Stimulated activated CD4-positive, alpha-beta T cell treated with anti-CD3 and anti-CD28 coated beads, Interleukin-4, amount 100 ng/mL, for 24 hours (primary cell): ENCODE results near the gene KREMEN1.
"Not testable (repeated sequence)": the region's sequence is repeated elsewhere in the genome, so short reads cannot be mapped to it uniquely, and the experiment has no call there.

ENCODE experiments used
- DNase-seq: peaks from one replicate; pipeline ENCODE4 v3.0.0-alpha.2; 2020

The KREMEN1 gene

DNA sequence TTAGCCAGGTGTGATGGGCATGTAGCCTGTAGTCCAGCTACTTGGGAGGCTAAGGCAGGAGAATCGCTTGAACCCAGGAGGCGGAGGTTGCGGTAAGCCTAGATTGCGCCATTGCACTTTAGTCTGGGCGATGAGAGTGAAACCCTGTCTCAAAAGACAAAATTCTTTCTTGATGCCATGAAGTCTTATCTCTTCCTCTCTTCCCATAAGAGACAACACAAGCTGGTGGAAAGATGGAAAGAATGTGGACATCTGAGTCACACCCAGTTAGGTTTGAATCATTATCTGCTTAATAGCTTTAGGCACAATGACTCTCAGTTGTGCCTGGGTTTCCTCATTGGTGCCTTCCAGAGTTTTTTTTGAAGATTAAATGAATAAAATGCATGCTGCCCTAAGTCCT, 35.3 kb downstream of the KREMEN1 start:
- DNase-seq, result no peak

- no peak for DNase-seq
These were observed 37.0 kb downstream of the KREMEN1 start for GRCh38 chr22:29109822-29110221.

GRCh38 chr22:29110946-29111345, 38.1 kb downstream of the KREMEN1 start:
- DNase-seq, result no peak

DNA sequence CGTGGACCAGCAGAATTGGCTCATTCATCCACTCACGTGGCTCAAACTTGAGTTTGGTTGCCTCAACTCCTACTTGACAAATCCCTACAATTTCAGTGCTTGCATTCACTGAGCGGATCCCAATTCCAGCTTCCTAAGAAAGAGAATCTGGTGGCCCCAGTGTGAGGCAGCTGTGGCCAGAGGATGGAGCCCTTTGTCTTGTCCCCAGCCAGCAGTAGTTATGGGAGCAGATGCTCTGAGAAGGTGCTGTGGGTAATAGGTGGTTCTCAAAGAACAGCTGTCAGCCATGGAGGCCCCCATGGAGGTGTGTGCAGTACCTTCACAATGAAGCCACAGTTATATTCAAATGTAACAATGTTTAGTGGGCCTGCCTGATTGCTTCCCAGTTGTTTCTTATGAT, 39.3 kb downstream of the KREMEN1 start:
- no peak for DNase-seq

DNA sequence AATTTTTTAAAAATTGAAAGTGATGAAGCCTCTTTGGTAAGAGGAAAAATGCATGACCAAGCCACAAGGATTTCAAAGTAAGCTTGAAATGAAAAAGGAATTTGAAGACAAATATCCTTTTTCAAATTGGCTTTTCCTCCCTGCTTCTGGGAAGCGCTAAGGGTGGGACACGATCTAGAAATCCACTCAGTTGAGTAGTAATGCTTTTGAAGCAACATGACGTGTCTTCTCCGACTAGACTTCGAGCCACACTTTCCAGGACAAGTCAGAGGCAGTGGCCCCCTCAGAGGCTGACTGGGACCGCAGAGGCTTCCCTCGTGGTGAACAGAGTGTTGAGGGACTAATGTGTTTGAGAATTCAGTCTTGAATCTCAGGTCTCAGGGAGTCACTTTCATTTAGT, 39.8 kb downstream of the KREMEN1 start:
- no peak for DNase-seq

GRCh38 chr22:29113319-29113718, 40.5 kb downstream of the KREMEN1 start:
- no peak for DNase-seq

DNA sequence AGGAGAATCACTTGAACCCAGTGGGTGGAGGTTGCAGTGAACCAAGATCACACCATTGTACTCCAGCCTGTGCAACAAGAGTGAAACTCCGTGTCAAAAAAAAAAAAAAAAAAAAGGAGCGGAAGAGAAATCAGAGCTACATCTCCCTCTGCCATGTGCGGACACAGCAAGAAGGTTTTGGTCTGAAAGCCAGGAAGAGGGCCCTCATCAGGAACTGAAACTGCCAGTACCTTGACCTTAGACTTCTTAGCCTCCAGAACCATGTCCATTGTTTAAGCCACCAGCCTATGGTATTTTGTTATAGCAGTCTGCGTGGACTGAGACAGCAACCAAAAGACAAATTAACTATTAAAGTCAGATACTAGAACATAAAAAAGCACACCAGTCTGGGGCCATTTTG, 41.6 kb downstream of the KREMEN1 start:
- DNase-seq, result no peak

DNA sequence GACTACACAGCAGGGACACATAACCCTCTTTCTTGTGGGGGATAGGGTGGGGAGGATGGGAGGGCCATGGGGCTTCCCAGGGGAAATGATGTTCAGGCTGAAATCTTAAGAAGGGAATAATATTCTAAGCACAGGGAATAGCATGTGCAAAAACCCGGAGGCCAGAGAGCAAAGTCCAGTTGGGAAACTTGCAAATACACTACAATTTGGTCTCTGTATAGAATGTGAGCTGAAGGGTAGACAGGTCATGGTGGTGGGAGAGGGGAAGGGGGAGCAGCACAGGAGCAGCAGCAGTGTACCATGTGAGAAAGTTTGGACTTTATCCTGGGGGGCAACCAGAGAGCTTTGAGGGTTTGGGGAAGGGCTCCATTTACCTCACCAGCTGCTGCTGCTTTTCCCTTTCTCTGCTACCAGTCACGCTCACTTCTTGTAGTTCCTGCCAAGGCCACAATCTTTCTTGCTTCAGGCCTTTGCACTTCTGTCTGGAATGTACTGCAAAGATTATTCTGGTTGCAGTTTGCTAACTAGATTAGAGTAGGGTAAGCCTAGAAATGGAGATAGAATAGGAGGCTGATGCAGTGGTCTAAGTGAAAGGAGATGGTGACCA, 43.0 kb downstream of the KREMEN1 start:
- DNase-seq, result no peak

DNA sequence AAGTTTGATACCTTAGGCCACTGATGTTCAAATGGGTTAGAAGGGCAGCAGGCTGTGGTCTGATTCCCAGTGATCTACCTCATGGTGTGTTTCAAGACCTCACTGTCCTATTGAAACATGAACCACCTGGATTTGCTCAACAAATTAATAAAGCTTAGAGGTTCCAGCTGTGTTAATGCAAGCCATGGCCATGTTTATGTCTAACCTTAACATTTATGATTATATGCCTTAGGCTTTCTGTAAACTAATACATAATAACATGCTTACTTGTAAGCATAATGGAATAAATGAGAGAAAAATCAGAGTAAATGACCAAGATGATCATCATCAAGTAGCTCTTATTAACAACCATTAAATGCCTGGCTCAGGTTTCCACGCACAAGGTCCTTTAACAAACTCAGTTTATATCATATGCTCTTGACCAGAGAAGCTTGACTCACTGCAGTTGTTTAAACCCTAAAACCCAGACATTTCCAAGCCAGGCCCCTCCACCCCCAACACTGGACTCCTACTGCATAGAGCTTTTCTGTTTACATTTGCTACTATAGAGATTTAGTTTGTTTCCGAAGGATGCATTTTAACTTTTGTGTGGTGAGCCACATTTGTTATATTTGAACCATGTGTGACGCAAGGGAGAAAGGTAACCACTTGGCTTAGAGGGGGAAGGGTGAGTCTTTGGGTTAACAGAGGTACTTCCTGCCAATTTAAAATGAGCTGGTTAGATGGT, 43.7 kb downstream of the KREMEN1 start:
- DNase-seq, result no peak

DNA sequence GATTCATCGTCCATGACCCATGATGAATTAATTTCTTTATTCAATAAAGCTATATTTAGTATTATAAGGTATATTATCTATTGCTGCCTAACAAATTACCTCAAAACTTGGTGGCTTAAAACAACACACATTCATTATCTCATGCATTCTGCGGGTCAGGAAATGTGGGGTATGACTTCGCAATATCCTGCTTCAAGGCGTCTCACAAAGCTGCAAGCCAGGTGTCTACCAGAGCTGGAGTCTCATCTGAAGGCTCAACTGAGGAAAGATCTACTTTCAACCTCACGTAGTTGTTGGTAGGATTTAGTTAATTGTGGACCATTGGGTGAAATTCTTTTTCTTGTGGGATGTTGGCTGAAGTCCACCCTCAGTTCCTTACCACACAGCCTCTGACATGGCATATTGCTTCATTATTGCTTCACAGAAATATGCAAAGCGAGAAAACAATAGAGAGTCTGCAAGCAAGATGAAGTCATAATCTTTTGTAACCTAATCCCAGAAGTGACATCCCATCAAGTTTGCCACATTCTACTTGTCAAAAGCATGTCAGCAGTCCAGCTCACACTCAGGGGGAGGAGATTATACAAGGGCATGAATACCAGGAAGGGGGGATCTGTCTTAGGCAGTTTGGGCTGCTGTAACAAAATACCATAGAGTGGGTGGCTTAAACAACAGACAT, 45.1 kb downstream of the KREMEN1 start:
- no peak for DNase-seq

DNA sequence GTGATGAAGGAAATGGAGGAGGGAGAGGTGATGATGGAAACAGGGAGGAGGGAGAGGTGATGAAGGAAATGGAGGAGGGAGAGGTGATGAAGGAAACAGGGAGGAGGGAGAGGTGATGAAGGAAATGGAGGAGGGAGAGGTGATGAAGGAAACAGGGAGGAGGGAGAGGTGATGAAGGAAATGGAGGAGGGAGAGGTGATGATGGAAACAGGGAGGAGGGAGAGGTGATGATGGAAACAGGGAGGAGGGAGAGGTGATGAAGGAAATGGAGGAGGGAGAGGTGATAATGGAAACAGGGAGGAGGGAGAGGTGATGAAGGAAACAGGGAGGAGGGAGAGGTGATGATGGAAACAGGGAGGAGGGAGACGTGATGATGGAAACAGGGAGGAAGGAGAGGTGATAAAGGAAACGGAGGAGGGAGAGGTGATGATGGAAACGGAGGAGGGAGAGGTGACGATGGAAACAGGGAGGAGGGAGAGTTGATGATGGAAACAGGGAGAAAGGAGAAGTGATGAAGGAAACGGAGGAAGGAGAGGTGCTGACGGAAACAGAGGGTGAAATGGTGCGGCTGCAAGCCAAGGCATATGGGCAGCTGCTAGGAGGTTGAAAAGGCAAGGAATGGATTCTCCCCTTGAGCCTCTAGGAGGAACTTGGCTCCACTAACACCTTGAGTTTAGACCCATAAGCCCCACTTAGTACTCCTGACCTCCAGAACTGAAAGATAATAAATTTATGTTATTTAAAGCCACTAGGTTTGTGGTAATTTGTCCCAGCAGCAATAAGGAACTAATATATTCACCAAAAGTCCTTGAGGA, 47.5 kb downstream of the KREMEN1 start:
- DNase-seq, result not testable (repeated sequence)

GRCh38 chr22:29121124-29121523, 48.3 kb downstream of the KREMEN1 start:
- no peak for DNase-seq

DNA sequence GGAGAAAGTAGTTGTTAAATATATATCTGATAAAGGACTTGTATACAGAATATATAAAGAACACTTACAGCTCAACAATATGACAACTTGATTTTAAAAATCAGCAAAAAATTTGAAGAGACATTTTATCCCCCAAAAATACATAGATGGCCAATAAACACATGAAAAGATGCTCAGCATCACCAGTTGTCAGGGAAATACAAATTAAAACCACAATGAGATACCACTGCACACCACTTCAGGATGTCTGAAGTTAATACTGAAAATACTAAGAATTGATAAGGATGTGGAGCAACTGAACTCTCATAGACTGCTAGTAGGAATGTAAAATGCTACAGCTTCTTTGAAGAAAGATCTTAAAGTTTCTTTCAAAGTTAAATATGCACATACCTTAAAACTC, 49.2 kb downstream of the KREMEN1 start:
- no peak for DNase-seq

- no peak for DNase-seq
These were observed 52.1 kb downstream of the KREMEN1 start for GRCh38 chr22:29124777-29125442.

DNA sequence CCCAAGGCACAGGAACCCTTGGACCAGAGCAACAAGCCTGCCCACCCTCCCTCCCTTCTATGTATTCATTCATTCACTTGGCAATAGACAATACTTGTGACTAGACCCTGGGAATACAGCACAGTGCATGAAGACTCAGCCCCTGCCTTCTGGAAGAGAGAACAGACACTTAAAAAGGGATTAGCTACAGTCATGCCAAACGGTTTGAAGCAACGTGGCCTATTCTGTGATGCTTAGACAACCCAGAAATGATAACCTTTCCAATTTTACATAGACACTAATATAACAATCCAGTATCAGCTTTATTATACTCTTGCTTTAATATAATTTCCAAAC, 52.6 kb downstream of the KREMEN1 start:
- DNase-seq, result no peak

DNA sequence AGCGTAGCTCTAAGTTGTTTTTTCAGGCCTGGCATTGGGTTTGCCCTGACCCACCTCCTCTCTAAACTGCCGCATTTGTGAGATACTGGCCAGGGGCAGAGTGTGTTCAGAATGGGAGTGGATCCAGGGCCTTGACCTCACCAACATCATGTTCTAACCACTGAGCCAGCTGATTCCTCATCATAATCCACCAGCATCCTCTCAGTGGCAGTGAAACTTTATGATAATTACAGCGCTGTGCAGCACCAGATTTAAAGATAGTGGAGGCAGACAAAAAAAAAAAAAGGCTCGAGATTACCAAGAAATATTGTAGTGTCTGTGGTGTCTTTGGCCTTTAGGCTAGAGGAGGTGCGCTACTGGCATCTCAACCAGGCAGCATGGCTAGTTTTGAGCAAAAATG, 53.0 kb downstream of the KREMEN1 start:
- DNase-seq, result no peak

- no peak for DNase-seq
These were observed 54.0 kb downstream of the KREMEN1 start for GRCh38 chr22:29126670-29127395.

- no peak for DNase-seq
These were observed 56.3 kb downstream of the KREMEN1 start for GRCh38 chr22:29128891-29129807.

- no peak for DNase-seq
These were observed 56.9 kb downstream of the KREMEN1 start for GRCh38 chr22:29129808-29130140.

DNA sequence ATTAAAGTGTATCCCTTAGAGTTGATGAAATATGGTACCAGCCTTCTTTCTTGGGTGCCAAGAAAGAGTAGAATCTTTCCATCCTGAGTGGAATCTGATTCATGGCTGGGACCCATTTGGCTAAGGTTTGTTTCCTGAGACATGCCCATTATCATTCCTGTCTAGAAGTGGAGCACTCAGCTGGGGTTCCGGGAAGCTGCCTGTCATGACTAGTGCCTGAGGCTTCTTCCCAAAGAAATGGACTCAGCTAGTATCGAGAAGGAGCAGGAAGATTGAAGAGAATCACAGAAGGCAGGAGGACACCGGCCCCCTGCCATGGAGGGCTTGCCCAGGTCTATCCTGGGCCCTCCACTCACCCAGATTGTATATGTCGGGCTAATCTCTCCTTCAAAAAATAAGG, 57.6 kb downstream of the KREMEN1 start:
- DNase-seq, result no peak

DNA sequence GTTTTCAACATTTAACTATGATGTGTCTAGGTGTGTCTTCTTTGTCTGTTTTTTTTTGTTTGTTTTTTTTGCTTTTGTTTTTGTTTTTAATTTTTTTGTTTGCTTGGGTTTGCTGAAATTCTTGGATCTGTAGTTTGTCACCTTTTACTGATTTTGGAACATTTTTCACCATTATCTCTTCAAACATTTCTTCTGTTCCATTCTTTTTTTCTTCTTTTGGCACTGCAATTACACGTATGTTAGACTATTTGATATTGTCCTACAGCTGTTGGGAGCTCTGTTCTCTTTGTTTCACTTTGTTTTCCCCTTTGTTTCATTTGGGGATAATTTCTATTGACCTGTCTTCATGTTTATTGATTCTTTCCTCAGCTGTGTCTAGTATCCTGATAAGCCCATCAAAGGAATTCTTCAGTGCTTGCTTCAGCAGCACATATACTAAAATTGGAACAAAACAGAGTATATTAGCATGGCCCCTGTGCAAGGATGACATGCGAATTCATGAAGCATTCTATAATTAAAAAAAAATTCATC, 60.8 kb downstream of the KREMEN1 start:
- DNase-seq, result no peak
